HepG2 (cell line): ENCODE data around the gene TOP1. TPM values are rescaled to one million over a fixed set of nuclear protein-coding genes. Genes with fewer than 3 reads are reported as not detected.

ENCODE experiments used
- CEBPB ChIP-seq: IDR thresholded peaks from 2 replicates; pipeline ENCODE4 v1.6.1; 2011; ENCODE audit warnings: low read depth, low read length, improper control_type of control experiment, borderline replicate concordance
- CENPT ChIP-seq: sonication (generic); formaldehyde crosslinking; IDR thresholded peaks from 2 replicates; pipeline ENCODE4 v1.8.0; 2022; ENCODE audit warnings: low read depth, mild to moderate bottlenecking, moderate library complexity, missing genetic modification reagents
- DMAP1 ChIP-seq: IDR thresholded peaks from 2 replicates; pipeline ENCODE4 v1.6.1; 2016
- EZH2 ChIP-seq: conservative IDR thresholded peaks from 2 replicates; pipeline ENCODE4 v1.6.1; 2012; ENCODE audit warnings: mild to moderate bottlenecking, low read depth, low read length, moderate library complexity
- GATAD2A ChIP-seq: IDR thresholded peaks from 2 replicates; pipeline ENCODE4 v1.6.1; 2016
- HDAC6 ChIP-seq: fragments of 200-600 bp; sonication (generic); IDR thresholded peaks from 2 replicates; pipeline ENCODE4 v1.7.0; 2017; ENCODE audit warnings: mild to moderate bottlenecking, antibody characterized with exemption, low read length, low read depth
- HIVEP1 ChIP-seq: sonication (generic); formaldehyde crosslinking; IDR thresholded peaks from 2 replicates; pipeline ENCODE4 v1.4.0; 2020; ENCODE audit warnings: mild to moderate bottlenecking, missing genetic modification reagents
- HOXD1 ChIP-seq: sonication (generic); formaldehyde crosslinking; IDR thresholded peaks from 2 replicates; pipeline ENCODE4 v1.5.0; 2020; ENCODE audit warnings: missing genetic modification reagents
- MTA1 ChIP-seq: sonication (generic); formaldehyde crosslinking; IDR thresholded peaks from 2 replicates; pipeline ENCODE4 v1.4.0; 2020; ENCODE audit warnings: missing genetic modification reagents, mild to moderate bottlenecking, borderline replicate concordance
- NFE2L1 ChIP-seq: sonication (generic); formaldehyde crosslinking; IDR thresholded peaks from 2 replicates; pipeline ENCODE4 v1.4.0; 2020; ENCODE audit warnings: missing genetic modification reagents, mild to moderate bottlenecking, borderline replicate concordance
- POLR2AphosphoS2 ChIP-seq: IDR thresholded peaks from 2 replicates; pipeline ENCODE4 v1.6.1; 2011; ENCODE audit warnings: low read depth, low read length, improper control_type of control experiment
- SP4 ChIP-seq: sonication (generic); formaldehyde crosslinking; IDR thresholded peaks from 2 replicates; pipeline ENCODE4 v1.8.1; 2023; ENCODE audit warnings: mild to moderate bottlenecking, missing genetic modification reagents
- YY1 ChIP-seq: IDR thresholded peaks from 2 replicates; pipeline ENCODE4 v1.6.1; 2011; ENCODE audit warnings: low read length, low read depth, moderate library complexity, mild to moderate bottlenecking; ENCODE audit not compliant: insufficient read depth, insufficient replicate concordance
- ZBTB7A ChIP-seq: sonication (generic); formaldehyde crosslinking; IDR thresholded peaks from 2 replicates; pipeline ENCODE4 v1.8.0; 2022; ENCODE audit warnings: mild to moderate bottlenecking, missing genetic modification reagents
- ZFX ChIP-seq: sonication (generic); formaldehyde crosslinking; IDR thresholded peaks from 2 replicates; pipeline ENCODE4 v1.4.0; 2020; ENCODE audit warnings: mild to moderate bottlenecking, low read depth, missing genetic modification reagents, moderate library complexity
- ZNF230 ChIP-seq: sonication (generic); formaldehyde crosslinking; IDR thresholded peaks from 2 replicates; pipeline ENCODE4 v1.4.0; 2020; ENCODE audit warnings: mild to moderate bottlenecking, missing genetic modification reagents
- ZNF282 ChIP-seq: fragments of 450-650 bp; IDR thresholded peaks from 2 replicates; pipeline ENCODE4 v1.6.1; 2018; ENCODE audit not compliant: partially characterized antibody
- ZNF737 ChIP-seq: sonication (generic); formaldehyde crosslinking; IDR thresholded peaks from 2 replicates; pipeline ENCODE4 v1.5.0; 2020; ENCODE audit warnings: missing genetic modification reagents, mild to moderate bottlenecking, borderline replicate concordance
- ZNF749 ChIP-seq: sonication (generic); formaldehyde crosslinking; IDR thresholded peaks from 2 replicates; pipeline ENCODE4 v1.8.0; 2022; ENCODE audit warnings: mild to moderate bottlenecking, missing genetic modification reagents, moderate library complexity, borderline replicate concordance
- polyA plus RNA-seq, 8 experiments: library from polyadenylated mRNA; depleted of rRNA in 3 of 8; stranded (reverse) in 7 of 8; unstranded in 1 of 8; fragments of >200 nt; fragmentation: Illumina TruSeq in 4 of 8; extraction: Trizol in 4 of 8; gene quantifications; 2 replicates each; pipeline versions ENCODE4 v1.2.1 to v1.2.3, GENCODE V29; 2011 to 2016; ENCODE audit warnings: low read depth in 4 of 8, missing spikeins in 1 of 8, mixed read lengths in 1 of 8; ENCODE audit not compliant: insufficient read depth in 1 of 8
- total RNA-seq, 5 experiments: library from RNA; depleted of rRNA; stranded (reverse); fragments of >200 nt; fragmentation: Illumina TruSeq; extraction: Trizol; gene quantifications; 2 replicates each; pipeline ENCODE4 v1.2.3, GENCODE V29; 2016; ENCODE audit warnings: low read depth in 1 of 5
- TF ChIP-seq, protein P1 (sequence below): sonication (generic); formaldehyde crosslinking; IDR thresholded peaks from 2 replicates; pipeline ENCODE4 v1.9.0; 2022; ENCODE audit warnings: missing genetic modification reagents, mild to moderate bottlenecking, borderline replicate concordance
- TF ChIP-seq, protein P2 (sequence below): sonication (generic); formaldehyde crosslinking; IDR thresholded peaks from 2 replicates; pipeline ENCODE4 v1.8.0; 2022; ENCODE audit warnings: missing genetic modification reagents, mild to moderate bottlenecking, borderline replicate concordance
- TF ChIP-seq, protein P3 (sequence below): sonication (generic); formaldehyde crosslinking; conservative IDR thresholded peaks from 2 replicates; pipeline ENCODE4 v1.8.0; 2022; ENCODE audit warnings: mild to moderate bottlenecking, moderate library complexity, missing genetic modification reagents

TOP1 gene
- total and polyA plus RNA-seq, 2 of the 13 experiments (the other 11 are each of a cell fraction or from before 2014, with no cell fraction given), result 10.2 to 19.4 TPM

DNA sequence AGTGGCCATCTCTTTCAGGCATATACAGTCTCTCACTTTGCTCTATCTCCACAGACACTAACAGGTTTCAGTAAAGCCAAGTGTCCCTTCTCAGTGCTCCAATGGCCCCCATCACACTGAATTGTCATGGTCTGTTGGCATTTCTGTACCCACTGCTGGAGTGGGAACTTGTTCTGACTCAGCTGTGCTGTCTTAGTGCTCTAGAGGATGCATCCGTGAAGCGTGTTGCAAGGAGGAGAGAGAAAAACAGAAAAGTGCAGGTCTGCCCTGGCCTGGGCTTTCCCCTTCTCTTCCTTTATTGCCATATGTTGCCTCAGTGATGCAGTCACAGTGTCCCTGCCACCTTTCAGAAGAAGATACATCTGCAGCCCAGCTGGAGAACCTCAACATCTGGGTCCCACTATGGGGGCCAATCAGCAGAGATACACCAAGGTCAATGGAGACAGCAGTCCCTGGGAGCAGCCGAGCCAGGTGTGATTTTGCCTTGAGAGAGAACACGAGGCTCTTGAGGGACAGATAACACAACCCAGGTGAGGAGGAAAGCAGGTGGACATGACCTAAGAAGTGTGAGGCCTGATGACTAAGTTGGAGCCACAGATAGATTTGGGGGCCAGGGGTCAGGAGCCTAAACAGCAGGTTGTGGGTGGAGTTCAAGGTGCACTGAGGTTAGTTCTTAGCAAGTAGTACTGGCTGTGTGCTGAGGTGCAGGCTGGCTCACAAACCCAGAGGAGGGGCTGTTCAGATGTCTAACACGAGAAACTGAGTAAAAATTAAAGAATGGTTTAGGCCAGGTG lies 103.2 kb downstream of the TOP1 start (continued):
- TF ChIP-seq, protein P1, sequence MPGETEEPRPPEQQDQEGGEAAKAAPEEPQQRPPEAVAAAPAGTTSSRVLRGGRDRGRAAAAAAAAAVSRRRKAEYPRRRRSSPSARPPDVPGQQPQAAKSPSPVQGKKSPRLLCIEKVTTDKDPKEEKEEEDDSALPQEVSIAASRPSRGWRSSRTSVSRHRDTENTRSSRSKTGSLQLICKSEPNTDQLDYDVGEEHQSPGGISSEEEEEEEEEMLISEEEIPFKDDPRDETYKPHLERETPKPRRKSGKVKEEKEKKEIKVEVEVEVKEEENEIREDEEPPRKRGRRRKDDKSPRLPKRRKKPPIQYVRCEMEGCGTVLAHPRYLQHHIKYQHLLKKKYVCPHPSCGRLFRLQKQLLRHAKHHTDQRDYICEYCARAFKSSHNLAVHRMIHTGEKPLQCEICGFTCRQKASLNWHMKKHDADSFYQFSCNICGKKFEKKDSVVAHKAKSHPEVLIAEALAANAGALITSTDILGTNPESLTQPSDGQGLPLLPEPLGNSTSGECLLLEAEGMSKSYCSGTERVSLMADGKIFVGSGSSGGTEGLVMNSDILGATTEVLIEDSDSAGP (CRISPR knock-in tag), result 0 out of 2 replicates have a peak, but pooled peaks have one; percentile 23
- TF ChIP-seq ZNF749 (no peak), ZFX (CRISPR knock-in tag) (0 out of 2 replicates have a peak, but pooled peaks have one; percentile 25), ZNF230 (CRISPR knock-in tag) (no peak), SP4 (CRISPR knock-in tag) (no peak), ZNF737 (CRISPR knock-in tag) (no peak), POLR2AphosphoS2 (no peak), YY1 (no peak), CENPT (CRISPR knock-in tag) (no peak), CEBPB (no peak), DMAP1 (CRISPR knock-in tag) (no peak), ZBTB7A (CRISPR knock-in tag) (peak; percentile 34; the same call in 1 of the 2 replicates), GATAD2A (no peak), EZH2 (no peak), HIVEP1 (CRISPR knock-in tag) (0 out of 2 replicates have a peak, but pooled peaks have one; percentile 32), MTA1 (CRISPR knock-in tag) (no peak), HDAC6 (no peak), HOXD1 (CRISPR knock-in tag) (no peak), NFE2L1 (CRISPR knock-in tag) (no peak), ZNF282 (no peak)
- TF ChIP-seq, protein P2, sequence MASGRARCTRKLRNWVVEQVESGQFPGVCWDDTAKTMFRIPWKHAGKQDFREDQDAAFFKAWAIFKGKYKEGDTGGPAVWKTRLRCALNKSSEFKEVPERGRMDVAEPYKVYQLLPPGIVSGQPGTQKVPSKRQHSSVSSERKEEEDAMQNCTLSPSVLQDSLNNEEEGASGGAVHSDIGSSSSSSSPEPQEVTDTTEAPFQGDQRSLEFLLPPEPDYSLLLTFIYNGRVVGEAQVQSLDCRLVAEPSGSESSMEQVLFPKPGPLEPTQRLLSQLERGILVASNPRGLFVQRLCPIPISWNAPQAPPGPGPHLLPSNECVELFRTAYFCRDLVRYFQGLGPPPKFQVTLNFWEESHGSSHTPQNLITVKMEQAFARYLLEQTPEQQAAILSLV (CRISPR knock-in tag), result no peak
- TF ChIP-seq, protein P3, sequence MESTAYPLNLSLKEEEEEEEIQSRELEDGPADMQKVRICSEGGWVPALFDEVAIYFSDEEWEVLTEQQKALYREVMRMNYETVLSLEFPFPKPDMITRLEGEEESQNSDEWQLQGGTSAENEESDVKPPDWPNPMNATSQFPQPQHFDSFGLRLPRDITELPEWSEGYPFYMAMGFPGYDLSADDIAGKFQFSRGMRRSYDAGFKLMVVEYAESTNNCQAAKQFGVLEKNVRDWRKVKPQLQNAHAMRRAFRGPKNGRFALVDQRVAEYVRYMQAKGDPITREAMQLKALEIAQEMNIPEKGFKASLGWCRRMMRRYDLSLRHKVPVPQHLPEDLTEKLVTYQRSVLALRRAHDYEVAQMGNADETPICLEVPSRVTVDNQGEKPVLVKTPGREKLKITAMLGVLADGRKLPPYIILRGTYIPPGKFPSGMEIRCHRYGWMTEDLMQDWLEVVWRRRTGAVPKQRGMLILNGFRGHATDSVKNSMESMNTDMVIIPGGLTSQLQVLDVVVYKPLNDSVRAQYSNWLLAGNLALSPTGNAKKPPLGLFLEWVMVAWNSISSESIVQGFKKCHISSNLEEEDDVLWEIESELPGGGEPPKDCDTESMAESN (CRISPR knock-in tag), result no peak
